Stimulated activated CD8-positive, alpha-beta memory T cell treated with anti-CD3 and anti-CD28 coated beads, Interleukin-12 subunit alpha, Interleukin-12 subunit beta, amount 100 ng/mL, for 1 hour (primary cell): ENCODE data around the gene FBXO4.

ENCODE experiments used
- DNase-seq: peaks from one replicate; pipeline ENCODE4 v3.0.0-alpha.2; 2020; ENCODE audit warnings: low read depth

The FBXO4 gene

DNA sequence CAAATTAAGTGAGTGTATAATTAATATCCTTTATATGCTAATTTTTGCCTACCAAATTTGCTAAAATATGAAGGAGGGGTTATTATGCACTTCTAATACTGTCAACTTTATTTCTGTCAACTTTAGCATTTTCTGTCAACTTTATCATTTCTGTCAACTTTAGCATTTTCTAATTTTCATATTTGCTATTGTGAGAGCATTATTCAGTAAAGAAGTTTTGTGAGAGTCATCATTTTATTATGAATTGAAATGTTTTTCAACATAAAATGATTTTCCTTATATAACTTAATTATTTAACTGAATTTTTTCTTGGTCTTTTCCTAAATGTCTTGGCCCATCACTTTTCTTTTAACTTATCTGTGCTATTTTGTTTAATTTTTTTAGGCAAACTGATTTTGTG is 58.2 kb downstream of the FBXO4 start:
- DNase-seq: no peak

- DNase-seq: no peak
These were observed 61.0 kb downstream of the FBXO4 start for GRCh38 chr5:41985945-41986695.
